H9 (cell line): ENCODE measurements around the gene SASH3. TPM values are rescaled to one million over a fixed set of nuclear protein-coding genes. Genes with fewer than 3 reads are reported as not detected.

Source experiments
- DNase-seq: peaks from one replicate; pipeline ENCODE4 v3.0.0-alpha.2; 2017
- H2AFZ ChIP-seq: one replicate; pipeline ENCODE4 v1.6.1; 2013; ENCODE audit warnings: mild to moderate bottlenecking, low read length, control low read depth, moderate library complexity
- H2AK5ac ChIP-seq: 2 replicates; pipeline ENCODE4 v1.6.1; 2013; ENCODE audit warnings: low read length, control low read depth, mixed read lengths; ENCODE audit not compliant: insufficient read length
- H2BK120ac ChIP-seq: one replicate; pipeline ENCODE4 v1.6.1; 2013; ENCODE audit warnings: low read depth, mild to moderate bottlenecking, low read length, control low read depth, inconsistent platforms; ENCODE audit not compliant: poor library complexity, severe bottlenecking
- H2BK12ac ChIP-seq: 2 replicates; pipeline ENCODE4 v1.6.1; 2013; ENCODE audit warnings: low read length, control low read depth, mixed read lengths, low read depth; ENCODE audit not compliant: insufficient read length
- H2BK15ac ChIP-seq: 2 replicates; pipeline ENCODE4 v1.6.1; 2013; ENCODE audit warnings: low read depth, low read length, control low read depth
- H2BK20ac ChIP-seq: one replicate; pipeline ENCODE4 v1.6.1; 2013; ENCODE audit warnings: low read depth, mild to moderate bottlenecking, low read length, control low read depth, inconsistent platforms; ENCODE audit not compliant: poor library complexity, severe bottlenecking
- H2BK5ac ChIP-seq: 2 replicates; pipeline ENCODE4 v1.6.1; 2013; ENCODE audit warnings: low read length, control low read depth, mixed read lengths; ENCODE audit not compliant: insufficient read length
- H3K14ac ChIP-seq: 2 replicates; pipeline ENCODE4 v1.6.1; 2013; ENCODE audit warnings: low read length, control low read depth; ENCODE audit not compliant: insufficient read depth
- H3K18ac ChIP-seq: 2 replicates; pipeline ENCODE4 v1.6.1; 2013; ENCODE audit warnings: low read depth, mild to moderate bottlenecking, mixed read lengths, low read length, control low read depth; ENCODE audit not compliant: insufficient read length
- H3K23ac ChIP-seq: 2 replicates; pipeline ENCODE4 v1.6.1; 2013; ENCODE audit warnings: low read length, control low read depth, mixed read lengths, low read depth; ENCODE audit not compliant: insufficient read length
- H3K23me2 ChIP-seq: 2 replicates; pipeline ENCODE4 v1.6.1; 2013; ENCODE audit warnings: low read depth, mild to moderate bottlenecking, mixed read lengths, low read length, control low read depth; ENCODE audit not compliant: insufficient read length, poor library complexity, severe bottlenecking
- H3K27ac ChIP-seq: 2 replicates; pipeline ENCODE4 v1.5.1; 2013; ENCODE audit warnings: low read length, control low read depth, mixed read lengths, low read depth; ENCODE audit not compliant: insufficient read length
- H3K27me3 ChIP-seq: 2 replicates; pipeline ENCODE4 v1.6.1; 2013; ENCODE audit warnings: low read length, control low read depth, inconsistent platforms; ENCODE audit not compliant: insufficient read depth
- H3K4ac ChIP-seq: 2 replicates; pipeline ENCODE4 v1.6.1; 2013; ENCODE audit warnings: low read depth, mild to moderate bottlenecking, control low read depth, inconsistent platforms, low read length, moderate library complexity
- H3K4me1 ChIP-seq: 2 replicates; pipeline ENCODE4 v1.6.1; 2013; ENCODE audit warnings: low read length, control low read depth, inconsistent platforms; ENCODE audit not compliant: insufficient read depth
- H3K4me2 ChIP-seq: 2 replicates; pipeline ENCODE4 v1.6.1; 2013; ENCODE audit warnings: low read length, control low read depth, mixed read lengths; ENCODE audit not compliant: insufficient read length, insufficient read depth
- H3K56ac ChIP-seq: 2 replicates; pipeline ENCODE4 v1.6.1; 2013; ENCODE audit warnings: low read depth, mild to moderate bottlenecking, mixed read lengths, low read length, control low read depth; ENCODE audit not compliant: insufficient read length
- H3K79me1 ChIP-seq: 2 replicates; pipeline ENCODE4 v1.6.1; 2013; ENCODE audit warnings: low read depth, mild to moderate bottlenecking, moderate library complexity, low read length, control low read depth, inconsistent platforms; ENCODE audit not compliant: insufficient read depth, poor library complexity, severe bottlenecking
- H3K79me2 ChIP-seq: 2 replicates; pipeline ENCODE4 v1.6.1; 2013; ENCODE audit warnings: low read length, control low read depth, inconsistent platforms; ENCODE audit not compliant: insufficient read depth
- H3K9ac ChIP-seq: 2 replicates; pipeline ENCODE4 v1.6.1; 2013; ENCODE audit warnings: low read length, control low read depth, mixed read lengths; ENCODE audit not compliant: insufficient read length; ENCODE audit errors: extremely low read depth
- H3K9me3 ChIP-seq: one replicate; pipeline ENCODE4 v1.6.1; 2013; ENCODE audit warnings: low read depth, low read length, inconsistent platforms; ENCODE audit not compliant: control insufficient read depth
- H3T11ph ChIP-seq: one replicate; pipeline ENCODE4 v1.6.1; 2013; ENCODE audit warnings: mild to moderate bottlenecking, low read length, control low read depth, inconsistent platforms
- H4K20me1 ChIP-seq: one replicate; pipeline ENCODE4 v1.6.1; 2013; ENCODE audit not compliant: control insufficient read depth, insufficient read length, insufficient read depth
- H4K5ac ChIP-seq: 2 replicates; pipeline ENCODE4 v1.6.1; 2013; ENCODE audit warnings: low read depth, mild to moderate bottlenecking, mixed read lengths, low read length, control low read depth; ENCODE audit not compliant: insufficient read length
- H4K8ac ChIP-seq: replicated peaks from 2 replicates; pipeline ENCODE4 v1.6.1; 2013; ENCODE audit warnings: low read length, control low read depth, mixed read lengths, low read depth; ENCODE audit not compliant: insufficient read length
- H4K91ac ChIP-seq: 2 replicates; pipeline ENCODE4 v1.6.1; 2013; ENCODE audit warnings: low read depth, mild to moderate bottlenecking, moderate library complexity, mixed read lengths, low read length, control low read depth; ENCODE audit not compliant: insufficient read length
- H3K27ac Mint-ChIP-seq, 3 experiments: 2 replicates in 2 of 3; 3 replicates in 1 of 3; pipeline ENCODE4 v1.8.0; 2020 to 2021; ENCODE audit warnings: mixed read lengths in 3 of 3, mild to moderate bottlenecking in 1 of 3, moderate library complexity in 1 of 3
- H3K27me3 Mint-ChIP-seq: 2 replicates; pipeline ENCODE4 v1.8.0; 2021; ENCODE audit warnings: low read depth, mild to moderate bottlenecking, moderate library complexity, mixed read lengths
- H3K36me3 Mint-ChIP-seq, 3 experiments: 2 replicates in 2 of 3; 3 replicates in 1 of 3; pipeline ENCODE4 v1.8.0; 2020 to 2021; ENCODE audit warnings: low read depth in 3 of 3, mixed read lengths in 3 of 3; ENCODE audit not compliant: insufficient read depth in 1 of 3
- H3K4me1 Mint-ChIP-seq, 2 experiments: 2 replicates each; pipeline ENCODE4 v1.8.0; 2020; ENCODE audit warnings: mixed read lengths in 2 of 2
- H3K4me3 Mint-ChIP-seq, 2 experiments: 2 replicates in 1 of 2; 3 replicates in 1 of 2; pipeline ENCODE4 v1.8.0; 2020 to 2021; ENCODE audit warnings: mild to moderate bottlenecking in 2 of 2, mixed read lengths in 2 of 2, moderate library complexity in 1 of 2
- H3K9me3 Mint-ChIP-seq, 2 experiments: 2 replicates in 1 of 2; 3 replicates in 1 of 2; pipeline ENCODE4 v1.8.0; 2020; ENCODE audit warnings: mild to moderate bottlenecking in 2 of 2, mixed read lengths in 2 of 2, moderate library complexity in 1 of 2
- CTCF ChIP-seq: fragments of 200-600 bp; sonication (generic); conservative IDR thresholded peaks from 3 replicates; pipeline ENCODE4 v1.8.0; 2021; ENCODE audit warnings: antibody characterized with exemption, mild to moderate bottlenecking
- WGBS: extraction: QIAGEN DNeasy Blood & Tissue Kit; methylation state at CpG from one replicate; pipeline ENCODE4 v1.1.7; 2013; ENCODE audit warnings: missing lambda C conversion rate, low lambda C conversion rate, mixed read lengths; ENCODE audit not compliant: insufficient read length; ENCODE audit errors: extremely low coverage; 5-methylcytosine and 5-hydroxymethylcytosine counted together
- total RNA-seq: library from RNA; stranded (reverse); gene quantifications from 2 replicates; pipeline ENCODE4 v1.2.1, GENCODE V29; 2021

Gene SASH3
- total RNA-seq, 1 experiment from 2014 or later, result not detected

GRCh38 chrX:129739578-129739977, 40.2 kb upstream of the SASH3 start:
- no peak overlapping the region for H4K5ac ChIP-seq
- no peak overlapping the region for H2BK12ac ChIP-seq
- H3K79me2 ChIP-seq, result no peaks in the 10 kb centered on the region
- H3K9me3 ChIP-seq, result no peaks in the 10 kb centered on the region
- no peak overlapping the region for H3K56ac ChIP-seq
- H2AFZ ChIP-seq, result no peak overlapping the region
- Mint-ChIP-seq H3K36me3 (no peaks in the 10 kb centered on the region; a peak in 1 of 7 replicates), H3K9me3 (peaks cover 0 to 64% of the 10 kb centered on the region in 2 experiments; a peak in 3 of 5 replicates), H3K27me3 (peaks cover 34% of the 10 kb centered on the region), H3K27ac (no peak overlapping the region), H3K4me1 (peaks cover 7 to 28% of the 10 kb centered on the region in 2 experiments), H3K4me3 (no peak overlapping the region; a peak in 1 of 5 replicates)
- H4K8ac ChIP-seq, result no peak overlapping the region
- WGBS, result no CpG with 5 or more reads among the region's 4 CpGs
- H2BK5ac ChIP-seq, result no peak overlapping the region
- DNase-seq, result no peak
- no peak for TF ChIP-seq CTCF
- no peak overlapping the region for H2BK15ac ChIP-seq
- no peaks in the 10 kb centered on the region; the same call in 1 of the 2 replicates for H3K4me1 ChIP-seq
- no peaks in the 10 kb centered on the region for H4K20me1 ChIP-seq
- H3K9ac ChIP-seq, result no peak overlapping the region
- no peak overlapping the region for H4K91ac ChIP-seq
- H3K4ac ChIP-seq, result no peak overlapping the region
- H3K27ac ChIP-seq, result no peak overlapping the region
- no peaks in the 10 kb centered on the region for H3K79me1 ChIP-seq
- H2AK5ac ChIP-seq, result no peak overlapping the region
- no peaks in the 10 kb centered on the region for H3K27me3 ChIP-seq
- no peak overlapping the region for H3K23ac ChIP-seq
- H3K14ac ChIP-seq, result no peak overlapping the region; the same call in 1 of the 2 replicates
- H3T11ph ChIP-seq, result no peak overlapping the region
- H3K23me2 ChIP-seq, result no peaks in the 10 kb centered on the region
- H2BK120ac ChIP-seq, result no peak overlapping the region
- no peak overlapping the region for H3K4me2 ChIP-seq
- H3K18ac ChIP-seq, result no peak overlapping the region
- no peak overlapping the region for H2BK20ac ChIP-seq
